HG03135 (cell line): Measurements from ENCODE around the gene FOLR1.

Experiments used
- ATAC-seq: cut with Tn5 transposase; IDR thresholded peaks from one replicate; pipeline ENCODE4 v1.9.1; 2021; ENCODE audit warnings: mild to moderate bottlenecking, moderate library complexity; ENCODE audit not compliant: unreplicated experiment

Gene FOLR1

GRCh38 chr11:72233773-72234513, 42.0 kb downstream of the FOLR1 start:
- ATAC-seq, result no peak

- ATAC-seq, result no peak
Observed at GRCh38 chr11:72234514-72234830, 42.5 kb downstream of the FOLR1 start.

GRCh38 chr11:72234920-72235319, 43.0 kb downstream of the FOLR1 start:
- ATAC-seq, result no peak

GRCh38 chr11:72235351-72236057, 43.6 kb downstream of the FOLR1 start:
- ATAC-seq, result no peak

- ATAC-seq, result no peak
Observed at GRCh38 chr11:72236083-72236697, 44.2 kb downstream of the FOLR1 start.

GRCh38 chr11:72236774-72237111, 44.8 kb downstream of the FOLR1 start:
- ATAC-seq, result no peak

GRCh38 chr11:72237112-72237931, 45.4 kb downstream of the FOLR1 start:
- ATAC-seq, result no peak

GRCh38 chr11:72238040-72238450, 46.1 kb downstream of the FOLR1 start:
- ATAC-seq, result no peak

- no peak for ATAC-seq
Observed at GRCh38 chr11:72238492-72239312, 46.8 kb downstream of the FOLR1 start.

GRCh38 chr11:72239313-72239848, 47.4 kb downstream of the FOLR1 start:
- no peak for ATAC-seq

GRCh38 chr11:72239849-72240460, 48.0 kb downstream of the FOLR1 start:
- ATAC-seq, result no peak

GRCh38 chr11:72240461-72241290, 48.7 kb downstream of the FOLR1 start:
- no peak for ATAC-seq

- no peak for ATAC-seq
Observed at GRCh38 chr11:72241291-72241781, 49.4 kb downstream of the FOLR1 start.

- no peak for ATAC-seq
Observed at GRCh38 chr11:72242141-72242540, 50.2 kb downstream of the FOLR1 start.

GRCh38 chr11:72243173-72244059, 51.5 kb downstream of the FOLR1 start:
- ATAC-seq, result no peak

GRCh38 chr11:72244060-72244360, 52.1 kb downstream of the FOLR1 start, which contains the start of gene PHOX2A:
TSS of gene PHOX2A (minus strand) at chr11:72244176. CDS start at chr11:72244004, 172 bp downstream.
- no peak for ATAC-seq

- no peak for ATAC-seq
Observed at GRCh38 chr11:72244361-72245262, 52.7 kb downstream of the FOLR1 start.
